H9 (cell line): ENCODE measurements around the gene GFER. TPM values are rescaled to one million over a fixed set of nuclear protein-coding genes. Genes with fewer than 3 reads are reported as not detected.

Experiments
- DNase-seq: peaks from one replicate; pipeline ENCODE4 v3.0.0-alpha.2; 2017
- H2AFZ ChIP-seq: one replicate; pipeline ENCODE4 v1.6.1; 2013; ENCODE audit warnings: mild to moderate bottlenecking, low read length, control low read depth, moderate library complexity
- H2AK5ac ChIP-seq: 2 replicates; pipeline ENCODE4 v1.6.1; 2013; ENCODE audit warnings: low read length, control low read depth, mixed read lengths; ENCODE audit not compliant: insufficient read length
- H2BK120ac ChIP-seq: one replicate; pipeline ENCODE4 v1.6.1; 2013; ENCODE audit warnings: low read depth, mild to moderate bottlenecking, low read length, control low read depth, inconsistent platforms; ENCODE audit not compliant: poor library complexity, severe bottlenecking
- H2BK12ac ChIP-seq: 2 replicates; pipeline ENCODE4 v1.6.1; 2013; ENCODE audit warnings: low read length, control low read depth, mixed read lengths, low read depth; ENCODE audit not compliant: insufficient read length
- H2BK15ac ChIP-seq: 2 replicates; pipeline ENCODE4 v1.6.1; 2013; ENCODE audit warnings: low read depth, low read length, control low read depth
- H2BK20ac ChIP-seq: one replicate; pipeline ENCODE4 v1.6.1; 2013; ENCODE audit warnings: low read depth, mild to moderate bottlenecking, low read length, control low read depth, inconsistent platforms; ENCODE audit not compliant: poor library complexity, severe bottlenecking
- H2BK5ac ChIP-seq: 2 replicates; pipeline ENCODE4 v1.6.1; 2013; ENCODE audit warnings: low read length, control low read depth, mixed read lengths; ENCODE audit not compliant: insufficient read length
- H3K14ac ChIP-seq: 2 replicates; pipeline ENCODE4 v1.6.1; 2013; ENCODE audit warnings: low read length, control low read depth; ENCODE audit not compliant: insufficient read depth
- H3K18ac ChIP-seq: 2 replicates; pipeline ENCODE4 v1.6.1; 2013; ENCODE audit warnings: low read depth, mild to moderate bottlenecking, mixed read lengths, low read length, control low read depth; ENCODE audit not compliant: insufficient read length
- H3K23ac ChIP-seq: 2 replicates; pipeline ENCODE4 v1.6.1; 2013; ENCODE audit warnings: low read length, control low read depth, mixed read lengths, low read depth; ENCODE audit not compliant: insufficient read length
- H3K23me2 ChIP-seq: 2 replicates; pipeline ENCODE4 v1.6.1; 2013; ENCODE audit warnings: low read depth, mild to moderate bottlenecking, mixed read lengths, low read length, control low read depth; ENCODE audit not compliant: insufficient read length, poor library complexity, severe bottlenecking
- H3K27ac ChIP-seq: 2 replicates; pipeline ENCODE4 v1.5.1; 2013; ENCODE audit warnings: low read length, control low read depth, mixed read lengths, low read depth; ENCODE audit not compliant: insufficient read length
- H3K27me3 ChIP-seq: 2 replicates; pipeline ENCODE4 v1.6.1; 2013; ENCODE audit warnings: low read length, control low read depth, inconsistent platforms; ENCODE audit not compliant: insufficient read depth
- H3K4ac ChIP-seq: 2 replicates; pipeline ENCODE4 v1.6.1; 2013; ENCODE audit warnings: low read depth, mild to moderate bottlenecking, control low read depth, inconsistent platforms, low read length, moderate library complexity
- H3K4me1 ChIP-seq: 2 replicates; pipeline ENCODE4 v1.6.1; 2013; ENCODE audit warnings: low read length, control low read depth, inconsistent platforms; ENCODE audit not compliant: insufficient read depth
- H3K4me2 ChIP-seq: 2 replicates; pipeline ENCODE4 v1.6.1; 2013; ENCODE audit warnings: low read length, control low read depth, mixed read lengths; ENCODE audit not compliant: insufficient read length, insufficient read depth
- H3K56ac ChIP-seq: 2 replicates; pipeline ENCODE4 v1.6.1; 2013; ENCODE audit warnings: low read depth, mild to moderate bottlenecking, mixed read lengths, low read length, control low read depth; ENCODE audit not compliant: insufficient read length
- H3K79me1 ChIP-seq: 2 replicates; pipeline ENCODE4 v1.6.1; 2013; ENCODE audit warnings: low read depth, mild to moderate bottlenecking, moderate library complexity, low read length, control low read depth, inconsistent platforms; ENCODE audit not compliant: insufficient read depth, poor library complexity, severe bottlenecking
- H3K79me2 ChIP-seq: 2 replicates; pipeline ENCODE4 v1.6.1; 2013; ENCODE audit warnings: low read length, control low read depth, inconsistent platforms; ENCODE audit not compliant: insufficient read depth
- H3K9ac ChIP-seq: 2 replicates; pipeline ENCODE4 v1.6.1; 2013; ENCODE audit warnings: low read length, control low read depth, mixed read lengths; ENCODE audit not compliant: insufficient read length; ENCODE audit errors: extremely low read depth
- H3K9me3 ChIP-seq: one replicate; pipeline ENCODE4 v1.6.1; 2013; ENCODE audit warnings: low read depth, low read length, inconsistent platforms; ENCODE audit not compliant: control insufficient read depth
- H3T11ph ChIP-seq: one replicate; pipeline ENCODE4 v1.6.1; 2013; ENCODE audit warnings: mild to moderate bottlenecking, low read length, control low read depth, inconsistent platforms
- H4K20me1 ChIP-seq: one replicate; pipeline ENCODE4 v1.6.1; 2013; ENCODE audit not compliant: control insufficient read depth, insufficient read length, insufficient read depth
- H4K5ac ChIP-seq: 2 replicates; pipeline ENCODE4 v1.6.1; 2013; ENCODE audit warnings: low read depth, mild to moderate bottlenecking, mixed read lengths, low read length, control low read depth; ENCODE audit not compliant: insufficient read length
- H4K8ac ChIP-seq: replicated peaks from 2 replicates; pipeline ENCODE4 v1.6.1; 2013; ENCODE audit warnings: low read length, control low read depth, mixed read lengths, low read depth; ENCODE audit not compliant: insufficient read length
- H4K91ac ChIP-seq: 2 replicates; pipeline ENCODE4 v1.6.1; 2013; ENCODE audit warnings: low read depth, mild to moderate bottlenecking, moderate library complexity, mixed read lengths, low read length, control low read depth; ENCODE audit not compliant: insufficient read length
- H3K27ac Mint-ChIP-seq, 3 experiments: 2 replicates in 2 of 3; 3 replicates in 1 of 3; pipeline ENCODE4 v1.8.0; 2020 to 2021; ENCODE audit warnings: mixed read lengths in 3 of 3, mild to moderate bottlenecking in 1 of 3, moderate library complexity in 1 of 3
- H3K27me3 Mint-ChIP-seq: 2 replicates; pipeline ENCODE4 v1.8.0; 2021; ENCODE audit warnings: low read depth, mild to moderate bottlenecking, moderate library complexity, mixed read lengths
- H3K36me3 Mint-ChIP-seq, 3 experiments: 2 replicates in 2 of 3; 3 replicates in 1 of 3; pipeline ENCODE4 v1.8.0; 2020 to 2021; ENCODE audit warnings: low read depth in 3 of 3, mixed read lengths in 3 of 3; ENCODE audit not compliant: insufficient read depth in 1 of 3
- H3K4me1 Mint-ChIP-seq, 2 experiments: 2 replicates each; pipeline ENCODE4 v1.8.0; 2020; ENCODE audit warnings: mixed read lengths in 2 of 2
- H3K4me3 Mint-ChIP-seq, 2 experiments: 2 replicates in 1 of 2; 3 replicates in 1 of 2; pipeline ENCODE4 v1.8.0; 2020 to 2021; ENCODE audit warnings: mild to moderate bottlenecking in 2 of 2, mixed read lengths in 2 of 2, moderate library complexity in 1 of 2
- H3K9me3 Mint-ChIP-seq, 2 experiments: 2 replicates in 1 of 2; 3 replicates in 1 of 2; pipeline ENCODE4 v1.8.0; 2020; ENCODE audit warnings: mild to moderate bottlenecking in 2 of 2, mixed read lengths in 2 of 2, moderate library complexity in 1 of 2
- CTCF ChIP-seq: fragments of 200-600 bp; sonication (generic); conservative IDR thresholded peaks from 3 replicates; pipeline ENCODE4 v1.8.0; 2021; ENCODE audit warnings: antibody characterized with exemption, mild to moderate bottlenecking
- WGBS: extraction: QIAGEN DNeasy Blood & Tissue Kit; methylation state at CpG from one replicate; pipeline ENCODE4 v1.1.7; 2013; ENCODE audit warnings: missing lambda C conversion rate, low lambda C conversion rate, mixed read lengths; ENCODE audit not compliant: insufficient read length; ENCODE audit errors: extremely low coverage; 5-methylcytosine and 5-hydroxymethylcytosine counted together
- total RNA-seq: library from RNA; stranded (reverse); gene quantifications from 2 replicates; pipeline ENCODE4 v1.2.1, GENCODE V29; 2021

GFER gene
- total RNA-seq, 1 experiment from 2014 or later = 49.1 TPM

- H2AK5ac ChIP-seq = no peak overlapping the region
- no peak overlapping the region for H2BK20ac ChIP-seq
- H3K79me2 ChIP-seq = no peaks in the 10 kb centered on the region
- H3K18ac ChIP-seq = peak overlapping the region; percentile 85
- H3K27me3 ChIP-seq = peaks cover 15% of the 10 kb centered on the region; the same call in 1 of the 2 replicates
- peak overlapping the region; percentile 35 for H3K4me2 ChIP-seq
- H3K9me3 Mint-ChIP-seq = no peaks in the 10 kb centered on the region; a peak in 1 of 5 replicates
- H3K14ac ChIP-seq = peak overlapping the region; percentile 82
- peak overlapping the region in 1 of 2 experiments; percentile 68; a peak in 3 of 5 replicates for H3K4me3 Mint-ChIP-seq
- no peak overlapping the region for H2BK15ac ChIP-seq
- H3K4ac ChIP-seq = no peak overlapping the region; the same call in 1 of the 2 replicates
- no peak overlapping the region for H3K27ac ChIP-seq
- no peak overlapping the region for H3K9ac ChIP-seq
- no peak overlapping the region for H4K91ac ChIP-seq
- no peaks in the 10 kb centered on the region for H3K9me3 ChIP-seq
- no peaks in the 10 kb centered on the region for H3K79me1 ChIP-seq
- H4K5ac ChIP-seq = no peak overlapping the region
- no peak overlapping the region for H2AFZ ChIP-seq
- H3K4me1 Mint-ChIP-seq = peaks cover 16 to 20% of the 10 kb centered on the region in 2 experiments
- H4K8ac ChIP-seq = no peak overlapping the region
- H3K27me3 Mint-ChIP-seq = peaks cover 39% of the 10 kb centered on the region
- no peak overlapping the region for H2BK5ac ChIP-seq
- H2BK12ac ChIP-seq = no peak overlapping the region
- TF ChIP-seq CTCF = no peak
- H4K20me1 ChIP-seq = no peaks in the 10 kb centered on the region
- H3T11ph ChIP-seq = no peak overlapping the region
- H3K56ac ChIP-seq = no peak overlapping the region
- H3K23me2 ChIP-seq = peaks cover 18% of the 10 kb centered on the region
- no peak overlapping the region for H3K27ac Mint-ChIP-seq
- no peak overlapping the region for H3K23ac ChIP-seq
- peaks cover 0 to 8% (median 7%) of the 10 kb centered on the region in 3 experiments; a peak in 4 of 7 replicates for H3K36me3 Mint-ChIP-seq
- H2BK120ac ChIP-seq = no peak overlapping the region
- WGBS = no CpG with 5 or more reads among the region's 50 CpGs
- H3K4me1 ChIP-seq = no peaks in the 10 kb centered on the region; the same call in 1 of the 2 replicates
- DNase-seq = peak; percentile 83
These were observed 8.8 kb downstream of the GFER start for GRCh38 chr16:1992704-1993317.
